Chondrocyte (in vitro differentiated cells): ENCODE measurements around the gene CNPY1. TPM values are rescaled to one million over a fixed set of nuclear protein-coding genes. Genes with fewer than 3 reads are reported as not detected.

ENCODE experiments used
- DNase-seq: peaks from one replicate; pipeline ENCODE4 v3.0.0; 2021; ENCODE audit warnings: mixed read lengths, low spot score
- H3K27ac Mint-ChIP-seq: one replicate; pipeline ENCODE4 v1.8.0; 2021; ENCODE audit warnings: mild to moderate bottlenecking, moderate library complexity, mixed read lengths; ENCODE audit not compliant: unreplicated experiment
- H3K27me3 Mint-ChIP-seq: 2 replicates; pipeline ENCODE4 v1.8.0; 2021; ENCODE audit warnings: low read depth, mixed read lengths
- H3K36me3 Mint-ChIP-seq: 2 replicates; pipeline ENCODE4 v1.8.0; 2021; ENCODE audit warnings: low read depth, mixed read lengths
- H3K4me1 Mint-ChIP-seq: 2 replicates; pipeline ENCODE4 v1.8.0; 2021; ENCODE audit warnings: low read depth, mild to moderate bottlenecking, mixed read lengths
- H3K4me3 Mint-ChIP-seq: one replicate; pipeline ENCODE4 v1.8.0; 2021; ENCODE audit warnings: mild to moderate bottlenecking, moderate library complexity, mixed read lengths; ENCODE audit not compliant: unreplicated experiment
- H3K9me3 Mint-ChIP-seq: 2 replicates; pipeline ENCODE4 v1.8.0; 2021; ENCODE audit warnings: low read depth, mixed read lengths
- total RNA-seq: library from RNA; stranded (reverse); gene quantifications from 3 replicates; pipeline ENCODE4 v1.2.1, GENCODE V29; 2021
- TF ChIP-seq, protein P1 (sequence below): fragments of 200-600 bp; sonication (generic); IDR thresholded peaks from 2 replicates; pipeline ENCODE4 v1.5.0; 2021; ENCODE audit warnings: antibody characterized with exemption, mild to moderate bottlenecking, moderate library complexity

Gene CNPY1
- total RNA-seq, 1 donor from 2014 or later: not detected

DNA sequence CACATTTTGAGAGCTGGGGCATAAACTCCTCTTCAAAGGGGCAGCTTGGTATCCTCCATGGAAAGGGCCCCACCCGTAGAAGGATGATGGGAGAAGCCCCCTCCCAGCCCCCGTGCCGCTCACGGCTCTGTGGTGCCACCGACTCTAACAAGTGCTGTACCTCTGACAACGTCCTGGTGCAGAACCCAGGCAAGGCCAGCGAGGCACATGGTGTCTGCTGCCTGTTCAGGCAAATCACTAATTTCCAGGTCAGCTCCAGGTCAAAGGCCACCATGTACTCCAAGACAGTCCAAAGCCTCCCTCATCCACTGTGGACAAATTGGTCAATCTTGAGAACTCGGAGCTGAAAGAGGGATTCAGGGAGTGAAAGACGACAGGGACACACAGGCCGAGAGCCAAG lies 11.4 kb upstream of the CNPY1 start:
- Mint-ChIP-seq H3K4me1 (no peaks in the 10 kb centered on the region), H3K27ac (no peak overlapping the region), H3K4me3 (no peak overlapping the region), H3K27me3 (peaks cover 16% of the 10 kb centered on the region), H3K36me3 (no peaks in the 10 kb centered on the region), H3K9me3 (no peaks in the 10 kb centered on the region)
- TF ChIP-seq, protein P1, sequence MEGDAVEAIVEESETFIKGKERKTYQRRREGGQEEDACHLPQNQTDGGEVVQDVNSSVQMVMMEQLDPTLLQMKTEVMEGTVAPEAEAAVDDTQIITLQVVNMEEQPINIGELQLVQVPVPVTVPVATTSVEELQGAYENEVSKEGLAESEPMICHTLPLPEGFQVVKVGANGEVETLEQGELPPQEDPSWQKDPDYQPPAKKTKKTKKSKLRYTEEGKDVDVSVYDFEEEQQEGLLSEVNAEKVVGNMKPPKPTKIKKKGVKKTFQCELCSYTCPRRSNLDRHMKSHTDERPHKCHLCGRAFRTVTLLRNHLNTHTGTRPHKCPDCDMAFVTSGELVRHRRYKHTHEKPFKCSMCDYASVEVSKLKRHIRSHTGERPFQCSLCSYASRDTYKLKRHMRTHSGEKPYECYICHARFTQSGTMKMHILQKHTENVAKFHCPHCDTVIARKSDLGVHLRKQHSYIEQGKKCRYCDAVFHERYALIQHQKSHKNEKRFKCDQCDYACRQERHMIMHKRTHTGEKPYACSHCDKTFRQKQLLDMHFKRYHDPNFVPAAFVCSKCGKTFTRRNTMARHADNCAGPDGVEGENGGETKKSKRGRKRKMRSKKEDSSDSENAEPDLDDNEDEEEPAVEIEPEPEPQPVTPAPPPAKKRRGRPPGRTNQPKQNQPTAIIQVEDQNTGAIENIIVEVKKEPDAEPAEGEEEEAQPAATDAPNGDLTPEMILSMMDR: no peak
- peak; percentile 75 for DNase-seq

DNA sequence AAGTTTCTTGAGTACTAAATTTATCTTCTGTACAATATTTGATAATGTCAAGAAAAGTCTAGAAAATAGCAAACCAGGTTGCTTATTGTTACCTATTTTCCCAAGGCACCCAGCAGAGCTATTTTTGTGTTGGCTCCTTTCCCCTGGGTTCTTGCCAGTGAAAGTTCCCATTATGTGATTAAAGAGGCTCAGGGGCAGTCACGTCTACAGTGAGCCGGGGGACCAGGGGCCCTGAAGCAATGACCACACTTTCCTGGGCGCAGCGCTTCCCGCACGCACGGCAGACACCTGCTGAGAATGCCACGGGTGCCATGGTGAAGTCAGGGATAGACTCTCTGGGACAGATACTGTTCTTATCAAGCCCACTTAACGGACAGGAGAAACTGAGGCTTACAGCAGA lies 10.4 kb upstream of the CNPY1 start:
- Mint-ChIP-seq H3K4me3 (no peak overlapping the region), H3K27ac (no peak overlapping the region), H3K4me1 (no peaks in the 10 kb centered on the region), H3K27me3 (peaks cover 21% of the 10 kb centered on the region), H3K9me3 (peaks cover 2% of the 10 kb centered on the region), H3K36me3 (no peaks in the 10 kb centered on the region)
- no peak for DNase-seq
- TF ChIP-seq, protein P1: no peak

DNA sequence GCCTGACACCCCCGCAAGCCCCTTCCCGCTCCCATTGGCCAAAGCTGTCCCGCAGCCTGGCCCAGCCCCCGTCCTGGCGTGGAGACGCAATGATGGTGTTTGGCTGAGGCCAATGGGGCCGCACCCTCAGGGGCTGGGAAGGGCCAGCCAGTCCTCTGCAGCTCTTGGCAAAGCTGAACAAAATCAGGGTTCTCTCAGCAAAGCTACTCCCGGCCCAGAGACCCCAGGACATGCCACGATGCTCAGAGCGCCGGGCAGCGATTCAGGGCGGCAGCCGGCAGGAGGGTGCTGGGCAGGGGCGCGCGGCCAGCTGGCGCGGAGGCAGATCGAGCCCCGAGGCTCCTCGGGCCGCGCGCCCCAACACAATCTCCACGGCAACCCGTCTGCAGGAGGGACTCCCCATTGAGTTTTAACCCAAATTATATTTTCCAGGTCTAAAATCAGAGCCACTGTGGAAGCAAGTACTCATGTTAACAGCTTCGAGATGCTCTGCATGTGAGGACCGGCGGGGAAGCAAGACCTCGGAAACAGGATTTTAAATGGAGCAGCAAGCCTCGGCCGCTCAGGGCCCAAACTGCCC lies 8.8 kb upstream of the CNPY1 start:
- H3K9me3 Mint-ChIP-seq: peaks cover 2% of the 10 kb centered on the region
- H3K4me1 Mint-ChIP-seq: no peaks in the 10 kb centered on the region
- H3K27me3 Mint-ChIP-seq: peaks cover 14% of the 10 kb centered on the region
- no peak for DNase-seq
- H3K27ac Mint-ChIP-seq: no peak overlapping the region
- H3K4me3 Mint-ChIP-seq: no peak overlapping the region
- no peaks in the 10 kb centered on the region for H3K36me3 Mint-ChIP-seq
- TF ChIP-seq, protein P1: no peak

DNA sequence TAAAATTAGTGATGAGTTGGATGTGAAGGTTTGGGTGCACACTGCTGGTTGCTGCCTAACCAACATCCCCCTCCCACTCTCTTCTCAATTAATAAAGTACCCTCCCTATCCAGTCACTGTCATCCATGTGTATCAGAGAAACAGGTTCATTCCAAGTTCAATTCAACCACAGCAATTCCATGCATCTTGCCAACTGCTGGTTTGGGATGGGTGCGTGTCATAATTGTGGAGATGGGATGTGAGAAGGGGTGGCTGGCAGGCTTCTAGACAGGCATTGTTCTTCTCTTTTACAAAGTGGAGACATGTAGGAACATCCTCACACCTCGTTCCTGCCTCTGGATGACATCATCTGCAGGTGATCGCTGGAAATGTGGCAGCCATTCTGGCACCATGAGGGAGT lies 7.5 kb upstream of the CNPY1 start:
- TF ChIP-seq, protein P1: no peak

DNA sequence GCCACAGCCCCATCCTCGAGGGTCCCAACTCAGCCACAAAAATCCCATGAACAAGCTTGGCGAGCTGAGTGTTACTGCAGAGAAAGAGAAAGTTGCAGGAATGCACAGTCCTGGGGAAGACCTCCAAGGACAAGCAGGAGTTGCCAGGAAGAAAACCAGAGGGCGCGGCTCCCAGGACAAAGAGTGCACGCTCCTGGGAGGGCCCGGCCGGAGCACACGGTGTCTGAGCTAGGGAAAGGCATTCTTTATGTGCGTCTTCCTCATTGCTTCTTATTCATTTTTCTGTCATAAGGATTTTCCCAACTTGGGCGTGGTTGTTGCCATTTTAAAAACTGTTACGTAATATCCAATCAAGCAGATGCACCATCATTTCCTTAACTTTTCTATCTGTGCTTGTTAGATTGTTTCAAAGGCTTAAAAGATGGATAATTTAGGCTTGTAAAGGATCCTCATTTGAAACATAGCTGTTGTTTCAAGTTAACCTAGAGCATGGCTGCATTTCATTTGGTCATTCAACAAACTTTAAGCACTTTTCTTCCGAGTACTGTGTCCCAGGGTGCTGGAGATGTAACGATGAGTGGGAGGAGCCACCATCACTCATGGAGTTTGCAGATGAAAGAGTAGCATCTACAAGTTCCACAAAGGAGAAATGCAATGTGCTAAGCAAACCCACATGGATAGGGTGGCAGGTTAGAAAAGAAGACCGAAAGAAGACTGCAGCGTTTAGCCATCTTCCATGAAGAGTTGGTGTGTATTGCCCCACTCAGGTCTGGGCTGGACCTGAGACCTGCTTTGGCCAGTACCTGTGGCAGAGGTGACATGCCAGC lies 5.6 kb upstream of the CNPY1 start:
- Mint-ChIP-seq H3K27me3 (peaks cover 11% of the 10 kb centered on the region), H3K4me3 (no peak overlapping the region), H3K4me1 (no peaks in the 10 kb centered on the region), H3K9me3 (peaks cover 2% of the 10 kb centered on the region), H3K27ac (no peak overlapping the region), H3K36me3 (no peaks in the 10 kb centered on the region)
- no peak for DNase-seq
- TF ChIP-seq, protein P1: no peak

More for the DNA sequence above, 7.5 kb upstream of the CNPY1 start:
- peaks cover 2% of the 10 kb centered on the region for H3K9me3 Mint-ChIP-seq
- peaks cover 14% of the 10 kb centered on the region for H3K27me3 Mint-ChIP-seq
- no peaks in the 10 kb centered on the region for H3K36me3 Mint-ChIP-seq
- H3K4me3 Mint-ChIP-seq: no peak overlapping the region
- no peak overlapping the region for H3K27ac Mint-ChIP-seq
- DNase-seq: no peak
- H3K4me1 Mint-ChIP-seq: no peaks in the 10 kb centered on the region
